ENCODE results near the gene MBLAC1. TPM values are rescaled to one million over a fixed set of nuclear protein-coding genes. Genes with fewer than 3 reads are reported as not detected.

The MBLAC1 gene
- total RNA-seq, 1 donor = 2.2 TPM

- Histone ChIP-seq H3K4me1 (ENCODE audit: insufficient read depth, low read length) (peaks cover 17% of the 10 kb centered on the region), H3K79me2 (ENCODE audit: insufficient read depth, low read length) (peaks cover 52% of the 10 kb centered on the region), H2AFZ (ENCODE audit: low read length) (peak overlapping the region; percentile 73), H3K27ac (ENCODE audit: low read depth, low read length) (peak overlapping the region; percentile 82), H3K4me2 (ENCODE audit: insufficient read depth, low read length) (peak overlapping the region; percentile 100), H3K9me3 (ENCODE audit: low read depth, low read length) (no peaks in the 10 kb centered on the region), H3K36me3 (ENCODE audit: insufficient read depth, low read length) (peaks cover 27% of the 10 kb centered on the region), H4K20me1 (ENCODE audit: insufficient read depth, low read length) (peaks cover 21% of the 10 kb centered on the region), H3K27me3 (ENCODE audit: insufficient read depth, low read length) (no peaks in the 10 kb centered on the region), H3K4me3 (ENCODE audit: insufficient read depth, low read length) (peak overlapping the region; percentile 84)
- DNase-seq (ENCODE audit: insufficient read length, low spot score, missing footprints) = no peak
- no peak for TF ChIP-seq CTCF (IDR thresholded peaks at IDR 0.05; ENCODE audit: extremely low read depth, low read depth, low read length)
Observed at GRCh38 chr7:100080907-100081534, 45.7 kb upstream of the MBLAC1 start.

- peaks cover 18% of the 10 kb centered on the region for H3K4me1 ChIP-seq (ENCODE audit: insufficient read depth, low read length)
- H3K27ac ChIP-seq (ENCODE audit: low read depth, low read length) = peak within 1 kb of the TSS; percentile 82
- peak; percentile 98 for DNase-seq (ENCODE audit: insufficient read length, low spot score, missing footprints)
- TF ChIP-seq CTCF (IDR thresholded peaks at IDR 0.05; ENCODE audit: extremely low read depth, low read depth, low read length) = peak; percentile 74
- peak within 1 kb of the TSS; percentile 100 for H3K4me2 ChIP-seq (ENCODE audit: insufficient read depth, low read length)
- H3K36me3 ChIP-seq (ENCODE audit: insufficient read depth, low read length) = peaks cover 23% of the 10 kb centered on the region
- no peaks in the 10 kb centered on the region for H3K27me3 ChIP-seq (ENCODE audit: insufficient read depth, low read length)
- H3K79me2 ChIP-seq (ENCODE audit: insufficient read depth, low read length) = peaks cover 48% of the 10 kb centered on the region
- peaks cover 21% of the 10 kb centered on the region for H4K20me1 ChIP-seq (ENCODE audit: insufficient read depth, low read length)
- H3K4me3 ChIP-seq (ENCODE audit: insufficient read depth, low read length) = peak within 1 kb of the TSS; percentile 84
- H2AFZ ChIP-seq (ENCODE audit: low read length) = peak within 1 kb of the TSS; percentile 73
- no peaks in the 10 kb centered on the region for H3K9me3 ChIP-seq (ENCODE audit: low read depth, low read length)
Observed at GRCh38 chr7:100081535-100082102, 45.1 kb upstream of the MBLAC1 start, which contains the start of gene ZNF3. Gene ZNF3 (minus strand): TSS chr7:100081723. CDS start chr7:100077357, 4,366 bp downstream.

GRCh38 chr7:100082978-100083377, 43.8 kb upstream of the MBLAC1 start:
- Histone ChIP-seq H3K4me1 (ENCODE audit: insufficient read depth, low read length) (peaks cover 30% of the 10 kb centered on the region), H3K4me2 (ENCODE audit: insufficient read depth, low read length) (peak overlapping the region; percentile 71), H3K36me3 (ENCODE audit: insufficient read depth, low read length) (peaks cover 15% of the 10 kb centered on the region), H2AFZ (ENCODE audit: low read length) (no peak overlapping the region), H3K27ac (ENCODE audit: low read depth, low read length) (no peak overlapping the region), H3K4me3 (ENCODE audit: insufficient read depth, low read length) (no peak overlapping the region), H3K79me2 (ENCODE audit: insufficient read depth, low read length) (peaks cover 36% of the 10 kb centered on the region), H4K20me1 (ENCODE audit: insufficient read depth, low read length) (peaks cover 19% of the 10 kb centered on the region), H3K9me3 (ENCODE audit: low read depth, low read length) (no peaks in the 10 kb centered on the region), H3K27me3 (ENCODE audit: insufficient read depth, low read length) (no peaks in the 10 kb centered on the region)
- no peak for TF ChIP-seq CTCF (IDR thresholded peaks at IDR 0.05; ENCODE audit: extremely low read depth, low read depth, low read length)
- no peak for DNase-seq (ENCODE audit: insufficient read length, low spot score, missing footprints)

- no peaks in the 10 kb centered on the region for H3K9me3 ChIP-seq (ENCODE audit: low read depth, low read length)
- H3K36me3 ChIP-seq (ENCODE audit: insufficient read depth, low read length) = peaks cover 4% of the 10 kb centered on the region
- no peak overlapping the region for H3K4me3 ChIP-seq (ENCODE audit: insufficient read depth, low read length)
- no peak overlapping the region for H2AFZ ChIP-seq (ENCODE audit: low read length)
- no peaks in the 10 kb centered on the region for H3K27me3 ChIP-seq (ENCODE audit: insufficient read depth, low read length)
- peaks cover 40% of the 10 kb centered on the region for H3K4me1 ChIP-seq (ENCODE audit: insufficient read depth, low read length)
- no peak overlapping the region for H3K27ac ChIP-seq (ENCODE audit: low read depth, low read length)
- TF ChIP-seq CTCF (IDR thresholded peaks at IDR 0.05; ENCODE audit: extremely low read depth, low read depth, low read length) = no peak
- peaks cover 25% of the 10 kb centered on the region for H3K79me2 ChIP-seq (ENCODE audit: insufficient read depth, low read length)
- no peak overlapping the region for H3K4me2 ChIP-seq (ENCODE audit: insufficient read depth, low read length)
- H4K20me1 ChIP-seq (ENCODE audit: insufficient read depth, low read length) = peaks cover 2% of the 10 kb centered on the region
- DNase-seq (ENCODE audit: insufficient read length, low spot score, missing footprints) = no peak
Observed at GRCh38 chr7:100085515-100085914, 41.3 kb upstream of the MBLAC1 start.

Data from osteoblast (primary cell).